Heart left ventricle (tissue), 13 donors: ENCODE data around the gene B4GALT1.

Experiments used
- POLR2A ChIP-seq, 2 donors: fragments of 450-650 bp; IDR thresholded peaks; one replicate each; pipeline ENCODE4 v1.6.1; 2017; ENCODE audit warnings: antibody characterized with exemption in 2 of 2, mild to moderate bottlenecking in 2 of 2, moderate library complexity in 2 of 2
- TF ChIP-seq, protein P1 (sequence below), 12 donors: fragments of 200-600 bp; sonication (generic) in 4 of 12; IDR thresholded peaks; one replicate each; pipeline versions ENCODE4 v1.5.0 to v1.8.0; 2018 to 2022; ENCODE audit warnings: antibody characterized with exemption in 12 of 12, mild to moderate bottlenecking in 5 of 12
- donor health status: ischemic (EF 13 %, LVEDD 7.1; RV severe dilation, severe dysfunction).
- donor health status: DM: no; HTN: yes; CAD: no.
- donor health status: DM: no; HTN: no; CAD: no.
- donor health status: ischemic (EF 25% LVEDD 6.9; RV normal size, moderate dysfunction).
- donor health status: ischemic (EF 25% LVEDD 5.7; RV mildly dilated, moderate dysfunction).
- donor health status: ischemic (EF 35%, LVEDD 5.7; RV mildly dilated, moderate dysfunction).
- donor health status: nonischemic (EF 11% LVEDD 7.7; RV severe dilation, severe dysfunction).
- donor health status: DM: yes; HTN: yes; CAD: no.
- donor health status: PGD.
- donor health status: ischemic (EF 29% LVEDD 5.4; RV normal size, mild dysfunction).
- donor health status: nonischemic (EF 23%, LVEDD 6.1; RV moderate dilation, normal function).

DNA sequence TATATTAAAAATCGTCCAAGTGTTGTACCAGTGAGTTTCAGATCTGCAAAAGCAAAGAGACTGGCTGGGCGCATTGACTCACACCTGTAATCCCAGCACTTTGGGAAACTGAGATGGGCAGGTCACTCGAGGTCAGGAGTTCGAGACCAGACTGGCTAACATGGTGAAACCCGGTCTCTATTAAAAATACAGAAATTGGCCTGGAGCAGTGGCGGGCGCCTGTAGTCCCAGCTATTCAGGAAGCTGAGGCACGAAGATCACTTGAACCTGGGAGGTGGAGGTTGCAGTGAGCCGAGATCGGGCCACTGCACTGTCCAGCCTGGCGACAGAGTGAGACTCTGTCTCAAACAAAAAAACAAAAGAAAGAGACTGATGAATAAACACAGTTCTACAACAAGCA lies 18.3 kb upstream of the B4GALT1 start:
- TF ChIP-seq, protein P1, sequence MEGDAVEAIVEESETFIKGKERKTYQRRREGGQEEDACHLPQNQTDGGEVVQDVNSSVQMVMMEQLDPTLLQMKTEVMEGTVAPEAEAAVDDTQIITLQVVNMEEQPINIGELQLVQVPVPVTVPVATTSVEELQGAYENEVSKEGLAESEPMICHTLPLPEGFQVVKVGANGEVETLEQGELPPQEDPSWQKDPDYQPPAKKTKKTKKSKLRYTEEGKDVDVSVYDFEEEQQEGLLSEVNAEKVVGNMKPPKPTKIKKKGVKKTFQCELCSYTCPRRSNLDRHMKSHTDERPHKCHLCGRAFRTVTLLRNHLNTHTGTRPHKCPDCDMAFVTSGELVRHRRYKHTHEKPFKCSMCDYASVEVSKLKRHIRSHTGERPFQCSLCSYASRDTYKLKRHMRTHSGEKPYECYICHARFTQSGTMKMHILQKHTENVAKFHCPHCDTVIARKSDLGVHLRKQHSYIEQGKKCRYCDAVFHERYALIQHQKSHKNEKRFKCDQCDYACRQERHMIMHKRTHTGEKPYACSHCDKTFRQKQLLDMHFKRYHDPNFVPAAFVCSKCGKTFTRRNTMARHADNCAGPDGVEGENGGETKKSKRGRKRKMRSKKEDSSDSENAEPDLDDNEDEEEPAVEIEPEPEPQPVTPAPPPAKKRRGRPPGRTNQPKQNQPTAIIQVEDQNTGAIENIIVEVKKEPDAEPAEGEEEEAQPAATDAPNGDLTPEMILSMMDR (IDR thresholded peaks at IDR 0.05) = no peak
- no peak for TF ChIP-seq POLR2A (IDR thresholded peaks at IDR 0.05)
